Measurements from ENCODE around the gene MCF2L.

The MCF2L gene

DNA sequence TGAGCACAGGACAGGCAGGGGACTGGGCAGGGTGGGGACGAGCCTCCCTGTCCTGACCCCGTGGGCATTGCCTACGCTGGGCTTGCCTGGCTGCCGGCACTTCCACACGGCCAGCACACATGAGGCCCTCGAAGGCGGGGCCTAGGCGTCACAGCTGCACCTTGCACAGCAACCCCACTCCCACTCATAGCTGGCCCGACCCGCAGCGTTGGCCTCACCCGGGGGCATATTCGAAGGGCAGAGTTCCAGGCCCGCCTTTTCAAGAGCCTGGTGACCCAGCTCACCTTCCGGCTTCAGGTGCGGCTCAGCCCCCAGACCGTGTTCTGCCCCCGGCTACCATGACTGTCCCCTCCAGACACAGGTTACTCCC lies 172.6 kb downstream of the MCF2L start:
- DNase-seq, result no peak

DNA sequence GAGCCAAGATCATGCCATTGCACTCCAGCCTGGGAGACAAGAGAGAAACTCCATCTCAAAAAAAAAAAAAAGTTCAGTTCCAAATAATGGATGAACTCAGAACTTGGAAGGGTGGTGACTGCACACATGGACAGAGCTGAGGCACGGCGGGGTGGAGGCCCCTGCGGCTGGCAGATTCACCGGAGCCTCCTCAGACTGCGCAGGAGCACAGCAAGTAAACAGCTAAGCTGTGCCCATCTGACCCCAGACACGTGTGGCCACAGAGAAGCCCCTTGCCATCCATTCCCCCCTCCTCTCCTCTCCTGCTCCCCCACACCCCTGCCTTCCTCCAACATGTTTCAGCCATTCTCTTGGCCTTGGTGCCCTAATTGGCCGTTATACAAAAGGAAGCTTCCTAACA lies 173.9 kb downstream of the MCF2L start:
- no peak for DNase-seq

DNA sequence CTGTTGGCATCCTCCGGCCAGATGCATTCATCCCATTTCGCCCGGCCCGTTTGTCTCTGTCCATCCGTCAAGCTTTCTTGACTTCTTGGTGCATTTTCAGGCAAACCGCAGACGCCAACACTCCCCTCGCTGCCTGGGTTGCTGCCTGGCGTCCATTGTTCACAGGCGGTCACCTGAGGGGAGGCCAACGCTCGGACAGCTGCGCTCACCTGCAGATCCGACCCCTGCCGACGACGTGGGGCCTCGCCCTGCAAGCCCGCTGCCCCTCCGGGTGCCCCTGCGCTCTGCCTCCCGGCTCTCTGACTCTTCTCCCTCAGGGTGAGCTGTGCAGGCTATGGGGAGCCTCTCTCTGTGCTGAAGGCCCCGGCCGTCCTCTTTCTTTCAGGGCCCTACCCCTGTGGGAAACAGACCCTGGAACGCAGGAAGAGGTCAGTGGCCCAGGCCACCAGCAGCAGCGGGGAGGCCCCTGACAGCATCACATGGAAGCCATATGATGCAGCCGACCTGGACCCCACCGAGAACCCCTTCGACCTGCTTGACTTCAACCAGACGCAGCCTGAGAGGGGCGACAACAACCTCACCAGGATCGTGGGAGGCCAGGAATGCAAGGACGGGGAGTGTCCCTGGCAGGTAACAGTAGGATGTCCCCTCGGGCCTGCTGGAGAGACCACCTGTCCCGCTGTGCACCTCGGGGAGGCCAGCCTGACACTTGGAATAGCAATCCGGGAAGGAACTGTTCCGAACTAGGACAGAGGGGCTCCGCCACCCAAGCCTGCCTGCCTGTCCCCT lies 174.6 kb downstream of the MCF2L start:
- DNase-seq, result no peak

DNA sequence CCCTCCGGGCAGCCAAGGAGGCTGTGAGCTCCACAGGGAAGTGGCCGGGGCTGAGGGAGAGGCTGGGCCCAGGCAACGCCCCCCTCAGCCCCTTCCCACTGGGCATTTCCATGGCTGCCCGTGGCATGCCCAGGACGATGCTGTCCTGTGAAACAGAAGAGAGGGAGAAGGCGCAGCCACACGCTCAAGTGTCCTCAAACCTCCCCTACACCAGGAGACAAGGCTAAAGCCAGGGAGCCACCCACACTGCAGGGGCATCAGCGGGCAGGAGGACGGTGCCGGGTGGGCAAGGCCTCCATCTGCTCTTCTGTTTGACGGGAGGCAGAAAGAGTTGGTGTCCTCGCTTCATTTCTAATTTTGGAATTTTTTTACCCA lies 175.2 kb downstream of the MCF2L start:
- DNase-seq, result no peak

DNA sequence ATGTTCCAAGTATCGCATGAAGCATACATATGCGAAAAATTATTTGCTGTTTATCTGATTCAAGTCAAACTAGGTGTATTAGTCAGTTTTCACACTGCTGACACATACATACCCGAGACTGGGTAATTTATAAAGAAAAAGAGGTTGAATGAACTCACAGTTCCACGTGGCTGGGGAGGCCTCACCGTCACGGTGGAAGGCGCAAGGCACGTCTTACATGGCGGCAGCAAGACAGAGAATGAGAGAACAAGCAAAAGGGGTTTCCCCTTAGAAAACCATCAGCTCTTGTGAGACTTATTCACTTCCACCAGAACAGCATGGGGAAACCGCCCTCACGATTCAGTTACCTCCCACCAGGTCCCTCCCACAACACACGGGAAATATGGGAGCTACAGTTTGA lies 176.5 kb downstream of the MCF2L start:
- DNase-seq, result no peak

DNA sequence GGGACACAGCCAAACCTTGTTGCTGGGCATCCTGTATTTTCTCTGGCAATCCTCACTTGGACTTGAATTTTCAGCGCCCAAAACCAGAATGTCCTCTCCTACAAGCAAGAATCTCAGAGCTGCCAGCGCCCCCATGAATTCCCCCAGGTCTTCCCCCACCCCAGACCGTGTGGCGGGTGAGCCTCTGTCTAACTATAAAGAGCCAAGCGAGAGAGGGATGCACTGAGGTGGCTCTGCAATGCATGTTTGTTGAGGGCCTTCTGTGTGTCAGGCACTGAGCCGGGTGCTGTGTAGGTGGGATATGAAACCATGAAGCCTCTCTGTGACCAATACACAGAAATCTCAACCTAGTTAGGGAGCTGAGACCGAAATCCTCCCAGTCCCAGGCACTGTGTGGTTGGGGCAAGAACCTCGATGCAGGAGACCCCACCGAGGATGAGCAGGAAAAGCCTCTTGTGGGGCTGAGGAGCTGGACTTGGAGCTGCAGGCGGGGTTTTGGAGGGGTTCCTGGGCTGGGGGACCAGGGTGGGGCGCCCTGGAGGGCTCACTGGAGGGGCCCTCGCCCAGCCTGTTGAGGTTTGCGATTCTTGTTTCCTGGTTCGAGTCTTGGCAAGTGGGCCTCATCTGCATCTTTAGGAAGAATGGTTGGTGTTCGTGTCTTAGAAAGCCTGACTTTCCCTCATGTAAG lies 177.0 kb downstream of the MCF2L start:
- no peak for DNase-seq

DNA sequence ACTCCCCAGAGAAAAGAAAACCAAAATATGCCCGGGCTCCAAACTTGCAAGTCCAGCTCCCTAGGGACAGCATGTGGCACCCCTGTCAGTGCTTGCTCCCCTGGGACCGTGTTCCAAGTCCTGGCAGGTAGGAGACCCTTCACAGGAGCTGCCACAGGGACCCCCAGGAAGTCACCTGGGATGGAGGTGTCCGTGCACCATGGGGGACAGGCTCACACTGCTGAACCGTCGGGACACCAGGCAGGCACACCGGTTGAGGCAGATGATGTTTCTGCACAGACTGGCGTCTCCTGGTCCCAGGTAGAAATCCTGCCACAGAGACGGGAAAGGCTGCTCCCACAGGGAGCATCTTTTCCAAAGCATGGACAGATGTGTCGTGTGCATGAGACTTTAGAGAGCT lies 177.7 kb downstream of the MCF2L start:
- no peak for DNase-seq

DNA sequence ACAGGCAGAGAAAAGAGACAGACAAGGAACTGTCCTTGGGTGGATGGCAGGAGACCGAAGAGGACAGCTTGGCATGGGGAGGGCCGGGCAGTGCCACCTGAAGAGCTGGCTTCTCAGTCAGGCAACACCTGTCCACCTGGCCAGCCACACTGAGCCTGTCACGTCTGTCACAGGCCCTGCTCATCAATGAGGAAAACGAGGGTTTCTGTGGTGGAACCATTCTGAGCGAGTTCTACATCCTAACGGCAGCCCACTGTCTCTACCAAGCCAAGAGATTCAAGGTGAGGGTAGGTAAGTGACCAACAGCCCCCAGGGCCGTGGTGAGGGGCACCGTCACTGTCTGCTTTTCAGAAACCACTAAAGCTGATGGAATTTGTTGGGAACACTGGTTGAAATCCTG lies 178.2 kb downstream of the MCF2L start:
- DNase-seq, result no peak

DNA sequence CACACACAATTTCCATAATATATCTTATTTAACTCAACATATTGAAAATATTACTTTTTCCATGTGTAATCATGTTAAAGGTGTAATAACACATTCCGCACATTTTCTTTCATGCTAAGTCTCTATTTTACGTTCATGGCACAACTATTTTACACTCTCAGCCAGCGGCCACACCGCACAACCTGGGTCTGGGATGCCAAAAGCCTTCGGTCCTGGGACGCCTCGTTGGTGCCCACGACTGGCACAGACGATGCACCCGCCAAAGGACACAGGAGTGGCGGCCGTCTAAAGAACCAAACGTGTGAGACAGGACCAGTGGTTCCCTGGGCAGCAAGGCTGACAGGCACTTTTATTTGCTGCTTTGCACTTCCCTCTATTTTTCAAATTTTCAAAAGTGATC lies 179.4 kb downstream of the MCF2L start:
- no peak for DNase-seq

DNA sequence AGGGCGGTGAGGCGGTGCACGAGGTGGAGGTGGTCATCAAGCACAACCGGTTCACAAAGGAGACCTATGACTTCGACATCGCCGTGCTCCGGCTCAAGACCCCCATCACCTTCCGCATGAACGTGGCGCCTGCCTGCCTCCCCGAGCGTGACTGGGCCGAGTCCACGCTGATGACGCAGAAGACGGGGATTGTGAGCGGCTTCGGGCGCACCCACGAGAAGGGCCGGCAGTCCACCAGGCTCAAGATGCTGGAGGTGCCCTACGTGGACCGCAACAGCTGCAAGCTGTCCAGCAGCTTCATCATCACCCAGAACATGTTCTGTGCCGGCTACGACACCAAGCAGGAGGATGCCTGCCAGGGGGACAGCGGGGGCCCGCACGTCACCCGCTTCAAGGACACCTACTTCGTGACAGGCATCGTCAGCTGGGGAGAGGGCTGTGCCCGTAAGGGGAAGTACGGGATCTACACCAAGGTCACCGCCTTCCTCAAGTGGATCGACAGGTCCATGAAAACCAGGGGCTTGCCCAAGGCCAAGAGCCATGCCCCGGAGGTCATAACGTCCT lies 180.0 kb downstream of the MCF2L start:
- no peak for DNase-seq

Measured in DMS 273 treated with DMSO at 0.1 percent for 48 hours (cell line).